H1 (cell line): ENCODE data around the gene CST5. TPM values are rescaled to one million over a fixed set of nuclear protein-coding genes. Genes with fewer than 3 reads are reported as not detected.

Experiments
- CTCF ChIA-PET: fragments of 300-600 bp; sonication (Branson Sonifier 250); formaldehyde crosslinking; loops from one replicate; lab custom pipeline; 2021; ENCODE audit not compliant: partially characterized antibody; lab: Charles Lee
- POLR2A ChIA-PET: fragments of 300-600 bp; sonication (Branson Sonifier 250); formaldehyde crosslinking; loops from one replicate; lab custom pipeline; 2021; ENCODE audit warnings: inconsistent platforms; ENCODE audit not compliant: partially characterized antibody; lab: Charles Lee
- DNase-seq, 2 experiments: peaks; one replicate each; pipeline versions ENCODE4 v3.0.0 to v3.0.0-alpha.2; 2010 to 2022; ENCODE audit warnings: low spot score in 2 of 2, low read depth in 1 of 2, mixed read lengths in 1 of 2
- FAIRE-seq: peaks from 2 replicates; lab custom pipeline; 2011; peaks lifted over from hg19 to GRCh38; lab: Jason Lieb, UNC
- H2AFZ ChIP-seq: 2 replicates; pipeline ENCODE4 v1.8.1; 2012; ENCODE audit warnings: low read length, inconsistent platforms
- H2AK5ac ChIP-seq: 2 replicates; pipeline ENCODE4 v1.6.1; 2013; ENCODE audit warnings: low read depth, low read length
- H2BK120ac ChIP-seq: replicated peaks from 2 replicates; pipeline ENCODE3; 2013; ENCODE audit warnings: low read depth, low read length, inconsistent platforms
- H2BK12ac ChIP-seq: 2 replicates; pipeline ENCODE4 v1.6.1; 2013; ENCODE audit warnings: low read depth, low read length
- H2BK15ac ChIP-seq: 2 replicates; pipeline ENCODE4 v1.6.1; 2013; ENCODE audit warnings: low read length
- H2BK20ac ChIP-seq: 2 replicates; pipeline ENCODE4 v1.6.1; 2013; ENCODE audit warnings: low read length
- H2BK5ac ChIP-seq: 2 replicates; pipeline ENCODE4 v1.6.1; 2013; ENCODE audit warnings: low read depth, low read length
- H3K14ac ChIP-seq: 2 replicates; pipeline ENCODE4 v1.6.1; 2013; ENCODE audit warnings: inconsistent platforms; ENCODE audit not compliant: insufficient read length
- H3K18ac ChIP-seq: 2 replicates; pipeline ENCODE4 v1.6.1; 2013; ENCODE audit warnings: low read length; ENCODE audit errors: extremely low read depth
- H3K23ac ChIP-seq: 2 replicates; pipeline ENCODE4 v1.6.1; 2013; ENCODE audit warnings: inconsistent platforms; ENCODE audit not compliant: insufficient read length
- H3K23me2 ChIP-seq: 2 replicates; pipeline ENCODE4 v1.6.1; 2013; ENCODE audit warnings: low read depth, low read length
- H3K27ac ChIP-seq: 2 replicates; pipeline ENCODE4 v1.6.1; 2011; ENCODE audit warnings: low read depth, low read length, inconsistent platforms
- H3K27me3 ChIP-seq, 4 experiments: replicated peaks in 1 of 4; 1 replicate in 1 of 4; 2 replicates in 3 of 4; pipeline versions ENCODE4 v1.6.1 to v1.8.1; 2011 to 2013; ENCODE audit warnings: low read length in 3 of 4, mild to moderate bottlenecking in 3 of 4, inconsistent platforms in 2 of 4, mixed read lengths in 2 of 4, moderate library complexity in 1 of 4; ENCODE audit not compliant: control insufficient read depth in 3 of 4, insufficient read depth in 3 of 4; ENCODE audit errors: extremely low read depth in 1 of 4
- H3K36me3 ChIP-seq, 4 experiments: 2 replicates each; pipeline versions ENCODE4 v1.6.1 to v1.8.1; 2011 to 2013; ENCODE audit warnings: mild to moderate bottlenecking in 4 of 4, low read length in 3 of 4, moderate library complexity in 2 of 4, control low read depth in 1 of 4, inconsistent platforms in 1 of 4; ENCODE audit not compliant: insufficient read depth in 4 of 4, control insufficient read depth in 2 of 4
- H3K4ac ChIP-seq: replicated peaks from 2 replicates; pipeline ENCODE3; 2013; ENCODE audit warnings: low read length, low read depth, mixed read lengths, inconsistent platforms; ENCODE audit not compliant: insufficient read length
- H3K4me1 ChIP-seq, 4 experiments: replicated peaks in 1 of 4; 1 replicate in 1 of 4; 2 replicates in 3 of 4; pipeline versions ENCODE4 v1.6.1 to v1.8.1; 2011 to 2013; ENCODE audit warnings: low read length in 3 of 4, inconsistent platforms in 2 of 4, mixed read lengths in 1 of 4; ENCODE audit not compliant: insufficient read depth in 4 of 4, control insufficient read depth in 3 of 4
- H3K4me2 ChIP-seq, 2 experiments: 2 replicates each; pipeline versions ENCODE4 v1.6.1 to v1.8.1; 2011 to 2013; ENCODE audit warnings: low read depth in 2 of 2, low read length in 2 of 2, control low read depth in 1 of 2, inconsistent platforms in 1 of 2, mild to moderate bottlenecking in 1 of 2; ENCODE audit not compliant: insufficient read depth in 1 of 2
- H3K4me3 ChIP-seq, 4 experiments: fragments of 200-600, 300-600 bp in 1 of 4; sonication (generic), shearing (Covaris generic), sonication (Bioruptor Twin) in 1 of 4; 2 replicates each; pipeline versions ENCODE4 v1.5.1 to v1.8.1; 2011 to 2016; ENCODE audit warnings: low read length in 4 of 4, low read depth in 3 of 4, control low read depth in 2 of 4, inconsistent platforms in 2 of 4, mild to moderate bottlenecking in 2 of 4, mixed read lengths in 1 of 4, moderate library complexity in 1 of 4; ENCODE audit not compliant: insufficient read depth in 2 of 4; ENCODE audit errors: extremely low read depth in 1 of 4
- H3K56ac ChIP-seq: replicated peaks from 2 replicates; pipeline ENCODE3; 2013; ENCODE audit warnings: low read depth, mild to moderate bottlenecking, mixed read lengths, low read length, inconsistent platforms; ENCODE audit not compliant: insufficient read length
- H3K79me1 ChIP-seq: 2 replicates; pipeline ENCODE4 v1.6.1; 2013; ENCODE audit warnings: low read depth, low read length, control low read depth
- H3K79me2 ChIP-seq, 2 experiments: 2 replicates each; pipeline versions ENCODE4 v1.6.1 to v1.8.1; 2012 to 2013; ENCODE audit warnings: low read length in 2 of 2, mild to moderate bottlenecking in 2 of 2, inconsistent platforms in 1 of 2; ENCODE audit not compliant: insufficient read depth in 2 of 2, control insufficient read depth in 1 of 2
- H3K9ac ChIP-seq, 4 experiments: replicated peaks in 1 of 4; 1 replicate in 1 of 4; 2 replicates in 3 of 4; pipeline versions ENCODE4 v1.6.1 to v1.8.1; 2011 to 2013; ENCODE audit warnings: low read depth in 3 of 4, low read length in 3 of 4, control low read depth in 2 of 4, mild to moderate bottlenecking in 2 of 4, moderate library complexity in 2 of 4, inconsistent platforms in 1 of 4; ENCODE audit errors: extremely low read depth in 1 of 4
- H3K9me3 ChIP-seq, 2 experiments: 2 replicates each; pipeline versions ENCODE4 v1.6.1 to v1.8.1; 2012 to 2013; ENCODE audit warnings: mild to moderate bottlenecking in 2 of 2, moderate library complexity in 2 of 2, control low read depth in 1 of 2, inconsistent platforms in 1 of 2, low read depth in 1 of 2, low read length in 1 of 2, mixed read lengths in 1 of 2; ENCODE audit not compliant: insufficient read depth in 2 of 2
- H4K20me1 ChIP-seq, 2 experiments: replicated peaks in 1 of 2; 2 replicates each; pipeline versions ENCODE3 to v1.8.1; 2011 to 2013; ENCODE audit warnings: inconsistent platforms in 2 of 2, low read length in 2 of 2, mild to moderate bottlenecking in 1 of 2; ENCODE audit not compliant: insufficient read depth in 2 of 2, control insufficient read depth in 1 of 2
- H4K5ac ChIP-seq: 2 replicates; pipeline ENCODE4 v1.6.1; 2013; ENCODE audit warnings: low read length, low read depth, mixed read lengths, inconsistent platforms; ENCODE audit not compliant: insufficient read length
- H4K8ac ChIP-seq: 2 replicates; pipeline ENCODE4 v1.8.0; 2013; ENCODE audit warnings: mild to moderate bottlenecking, moderate library complexity, low read length, inconsistent platforms; ENCODE audit not compliant: insufficient read depth; ENCODE audit errors: extremely low read depth
- H4K91ac ChIP-seq: replicated peaks from 2 replicates; pipeline ENCODE3; 2013; ENCODE audit warnings: low read length, mixed read lengths, inconsistent platforms; ENCODE audit not compliant: insufficient read length
- EZH2 ChIP-seq: fragments of 200-600 bp; sonication (generic); IDR thresholded peaks from 2 replicates; pipeline ENCODE4 v1.7.1; 2012; ENCODE audit warnings: low read depth, mild to moderate bottlenecking, moderate library complexity, low read length, inconsistent platforms; ENCODE audit not compliant: severe bottlenecking
- KDM1A ChIP-seq: fragments of 200-600, 300-600 bp; sonication (generic); IDR thresholded peaks from 2 replicates; pipeline ENCODE4 v1.7.1; 2016; ENCODE audit warnings: mild to moderate bottlenecking, low read length, borderline replicate concordance
- WGBS, 2 experiments: shearing (Covaris generic) in 1 of 2; methylation state at CpG; one replicate each; pipeline versions ENCODE4 v1.1.6 to v1.1.7; 2013 to 2015; ENCODE audit warnings: low lambda C conversion rate in 2 of 2, mixed read lengths in 2 of 2, inconsistent platforms in 1 of 2, low coverage in 1 of 2, missing lambda C conversion rate in 1 of 2; ENCODE audit not compliant: insufficient replicate concordance in 2 of 2, insufficient coverage in 1 of 2, insufficient read length in 1 of 2; ENCODE audit errors: extremely low coverage in 1 of 2, missing lambda C conversion rate in 1 of 2; 5-methylcytosine and 5-hydroxymethylcytosine counted together
- polyA plus RNA-seq, 7 experiments: library from polyadenylated mRNA; depleted of rRNA in 3 of 7; stranded (reverse) in 5 of 7; unstranded in 2 of 7; fragments of >200 nt in 5 of 7; fragments of 200-250 nt in 2 of 7; gene quantifications; 1 replicate in 5 of 7; 2 replicates in 1 of 7; 4 replicates in 1 of 7; pipeline versions ENCODE4 v1.2.1 to v1.2.3, GENCODE V29; 2011 to 2013; ENCODE audit warnings: missing spikeins in 2 of 7, mixed read lengths in 2 of 7
- total RNA-seq: library from RNA; stranded (reverse); fragmentation: NEBNext Ultra II Directional; extraction: Animal tissue kit (Norgen Biotek cat#: 25700); gene quantifications from 2 replicates; pipeline ENCODE4 v1.2.1, GENCODE V29; 2021

The CST5 gene
- total and polyA plus RNA-seq, 2 of the 8 experiments (the other 6 are each of a cell fraction or from before 2014, with no cell fraction given), result not detected

- no peak overlapping the region for H4K91ac ChIP-seq
- no peak overlapping the region for H3K23ac ChIP-seq
- no peaks in the 10 kb centered on the region for H3K9me3 ChIP-seq
- H3K4ac ChIP-seq, result no peak overlapping the region
- no peak overlapping the region for H3K4me2 ChIP-seq
- peaks cover 9 to 29% (median 16%) of the 10 kb centered on the region in 4 experiments; a peak in 6 of 7 replicates for H3K4me1 ChIP-seq
- H3K23me2 ChIP-seq, result no peaks in the 10 kb centered on the region; the same call in 1 of the 2 replicates
- H4K20me1 ChIP-seq, result no peaks in the 10 kb centered on the region
- ChIA-PET POLR2A (no interaction called here), CTCF (interaction anchor here (1.2 to 2.2 kb wide), 2 partner anchors 66 to 203 kb away, joined by 3 to 5 read pairs; no protein-coding TSS in a partner anchor)
- H2BK120ac ChIP-seq, result no peak overlapping the region
- no peak overlapping the region for H2AK5ac ChIP-seq
- H3K9ac ChIP-seq, result no peak overlapping the region
- H3K14ac ChIP-seq, result no peak overlapping the region
- no peak overlapping the region for H2BK12ac ChIP-seq
- H3K27me3 ChIP-seq, result no peaks in the 10 kb centered on the region
- no peak overlapping the region for H2AFZ ChIP-seq
- H2BK15ac ChIP-seq, result no peak overlapping the region
- no peak for DNase-seq
- 90% methylated on average over 1 of the region's 1 CpG; no CpG with 5 or more reads in 1 of the 2 experiments for WGBS, 2 experiments
- H2BK5ac ChIP-seq, result no peak overlapping the region
- no peaks in the 10 kb centered on the region for H3K79me1 ChIP-seq
- peak overlapping the region; percentile 15; the same call in 1 of the 2 replicates for H2BK20ac ChIP-seq
- no peak overlapping the region for H4K5ac ChIP-seq
- no peak overlapping the region; the same call in 1 of the 2 replicates for H4K8ac ChIP-seq
- TF ChIP-seq EZH2 (no peak), KDM1A (peak; percentile 65; the same call in 1 of the 2 replicates)
- no peak overlapping the region for H3K56ac ChIP-seq
- no peaks in the 10 kb centered on the region for H3K36me3 ChIP-seq
- H3K27ac ChIP-seq, result no peak overlapping the region
- FAIRE-seq, result no peak
- no peak overlapping the region for H3K18ac ChIP-seq
- H3K4me3 ChIP-seq, result no peak overlapping the region
- no peaks in the 10 kb centered on the region for H3K79me2 ChIP-seq
Observed at GRCh38 chr20:23872065-23872464, 7.5 kb downstream of the CST5 start.
